Measurements from ENCODE around the gene CR1L. TPM values are rescaled to one million over a fixed set of nuclear protein-coding genes. Genes with fewer than 3 reads are reported as not detected.

Gene CR1L
- total and polyA plus RNA-seq, 9 of the 15 experiments (the other 6 are each of a cell fraction or from before 2014, with no cell fraction given), result 10.1 to 74.8 (median 34.3) TPM

GRCh38 chr1:207751790-207752455 lies 107.0 kb downstream of the CR1L start, which contains the start of gene CD46 (continued):
- TF ChIP-seq CREB5 (CRISPR knock-in tag; IDR thresholded peaks at IDR 0.05), result no peak
- TF ChIP-seq TAF1 (IDR thresholded peaks at IDR 0.05; ENCODE audit: control insufficient read depth, extremely low read depth, insufficient read depth, low read length, severe bottlenecking), result peak; percentile 96
- no peak for TF ChIP-seq HOMEZ (CRISPR knock-in tag; IDR thresholded peaks at IDR 0.05)
- TF ChIP-seq, protein P1, sequence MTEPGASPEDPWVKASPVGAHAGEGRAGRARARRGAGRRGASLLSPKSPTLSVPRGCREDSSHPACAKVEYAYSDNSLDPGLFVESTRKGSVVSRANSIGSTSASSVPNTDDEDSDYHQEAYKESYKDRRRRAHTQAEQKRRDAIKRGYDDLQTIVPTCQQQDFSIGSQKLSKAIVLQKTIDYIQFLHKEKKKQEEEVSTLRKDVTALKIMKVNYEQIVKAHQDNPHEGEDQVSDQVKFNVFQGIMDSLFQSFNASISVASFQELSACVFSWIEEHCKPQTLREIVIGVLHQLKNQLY (CRISPR knock-in tag; conservative IDR thresholded peaks at IDR 0.05), result no peak
- TF ChIP-seq FOXK1 (CRISPR knock-in tag; IDR thresholded peaks at IDR 0.05; ENCODE audit: borderline replicate concordance), result no peak; the same call in 1 of the 2 replicates
- 0 out of 4 replicates have a peak, but pooled peaks of 1 of the 2 experiments have one; percentile 22 for TF ChIP-seq KDM4B (IDR thresholded peaks at IDR 0.05; ENCODE audit: borderline replicate concordance in 2 of 2, low read depth in 1 of 2)
- TF ChIP-seq, protein P2, sequence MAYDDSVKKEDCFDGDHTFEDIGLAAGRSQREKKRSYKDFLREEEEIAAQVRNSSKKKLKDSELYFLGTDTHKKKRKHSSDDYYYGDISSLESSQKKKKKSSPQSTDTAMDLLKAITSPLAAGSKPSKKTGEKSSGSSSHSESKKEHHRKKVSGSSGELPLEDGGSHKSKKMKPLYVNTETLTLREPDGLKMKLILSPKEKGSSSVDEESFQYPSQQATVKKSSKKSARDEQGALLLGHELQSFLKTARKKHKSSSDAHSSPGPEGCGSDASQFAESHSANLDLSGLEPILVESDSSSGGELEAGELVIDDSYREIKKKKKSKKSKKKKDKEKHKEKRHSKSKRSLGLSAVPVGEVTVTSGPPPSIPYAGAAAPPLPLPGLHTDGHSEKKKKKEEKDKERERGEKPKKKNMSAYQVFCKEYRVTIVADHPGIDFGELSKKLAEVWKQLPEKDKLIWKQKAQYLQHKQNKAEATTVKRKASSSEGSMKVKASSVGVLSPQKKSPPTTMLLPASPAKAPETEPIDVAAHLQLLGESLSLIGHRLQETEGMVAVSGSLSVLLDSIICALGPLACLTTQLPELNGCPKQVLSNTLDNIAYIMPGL (CRISPR knock-in tag; IDR thresholded peaks at IDR 0.05), result no peak
- TF ChIP-seq ZNF778 (CRISPR knock-in tag; IDR thresholded peaks at IDR 0.05), result no peak
- no peak for TF ChIP-seq SIX5 (IDR thresholded peaks at IDR 0.05; ENCODE audit: borderline replicate concordance in 1 of 2, insufficient read depth in 1 of 2, low read depth in 1 of 2, low read length in 2 of 2)
- TF ChIP-seq ZNF77 (CRISPR knock-in tag; IDR thresholded peaks at IDR 0.05), result no peak
- peak; percentile 93 for TF ChIP-seq SUPT5H (IDR thresholded peaks at IDR 0.05)
- TF ChIP-seq ZNF609 (CRISPR knock-in tag; IDR thresholded peaks at IDR 0.05; ENCODE audit: borderline replicate concordance), result no peak; the same call in 1 of the 2 replicates
- TF ChIP-seq BDP1 (IDR thresholded peaks at IDR 0.05; ENCODE audit: insufficient read depth, insufficient read length), result no peak
- peak; percentile 91 for TF ChIP-seq ELF1 (tag; IDR thresholded peaks at IDR 0.05)
- TF ChIP-seq POLR2B (IDR thresholded peaks at IDR 0.05; ENCODE audit: low read depth, partially characterized antibody), result peak; percentile 90
- TF ChIP-seq MTA3 (IDR thresholded peaks at IDR 0.05; ENCODE audit: borderline replicate concordance), result peak; percentile 92

Measured in K562 (cell line).